ENCODE data around the gene INSIG2. TPM values are rescaled to one million over a fixed set of nuclear protein-coding genes. Genes with fewer than 3 reads are reported as not detected.

Gene INSIG2
- total and polyA plus RNA-seq, 2 of the 8 experiments (the other 6 are each of a cell fraction or from before 2014, with no cell fraction given) = 7.0 to 11.2 TPM

DNA sequence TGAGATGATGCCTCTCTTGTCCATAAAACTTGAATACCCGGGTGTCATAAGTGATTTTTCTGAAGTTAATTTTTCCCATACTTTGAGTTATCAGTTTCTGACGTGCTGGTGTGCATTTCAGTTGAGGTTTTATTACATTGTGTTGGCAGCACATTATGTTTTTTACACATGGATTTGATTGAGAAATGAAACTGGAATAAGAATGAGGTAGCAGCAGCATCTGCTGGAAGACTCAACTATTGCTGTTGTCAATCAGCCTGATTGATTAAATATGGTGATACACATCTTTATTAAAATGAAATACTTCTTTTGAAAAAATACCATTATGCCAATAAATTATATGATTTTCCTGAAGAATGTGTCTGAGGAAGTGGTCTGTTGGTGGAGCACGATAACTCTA, 60.5 kb downstream of the INSIG2 start:
- Histone ChIP-seq H2BK5ac (ENCODE audit: low read depth, low read length) (no peak overlapping the region), H2AFZ (ENCODE audit: low read length) (no peak overlapping the region), H3K36me3 (ENCODE audit: control insufficient read depth in 2 of 4, insufficient read depth in 4 of 4, low read length in 3 of 4) (no peaks in the 10 kb centered on the region), H4K8ac (ENCODE audit: extremely low read depth, insufficient read depth, low read length) (no peak overlapping the region), H2BK20ac (ENCODE audit: low read length) (no peak overlapping the region), H4K91ac (replicated peaks; ENCODE audit: insufficient read length, low read length) (no peak overlapping the region), H3K14ac (ENCODE audit: insufficient read length) (no peak overlapping the region), H3K56ac (replicated peaks; ENCODE audit: insufficient read length, low read depth, low read length) (no peak overlapping the region), H2AK5ac (ENCODE audit: low read depth, low read length) (no peak overlapping the region), H3K18ac (ENCODE audit: extremely low read depth, low read length) (no peak overlapping the region), H3K23me2 (ENCODE audit: low read depth, low read length) (no peaks in the 10 kb centered on the region; the same call in 1 of the 2 replicates), H2BK15ac (ENCODE audit: low read length) (no peak overlapping the region), H3K4me3 (ENCODE audit: extremely low read depth in 1 of 4, insufficient read depth in 2 of 4, low read depth in 3 of 4, low read length in 4 of 4) (no peak overlapping the region), H4K5ac (ENCODE audit: insufficient read length, low read depth, low read length) (no peak overlapping the region), H3K4me1 (replicated peaks in 1 of 4; ENCODE audit: control insufficient read depth in 3 of 4, insufficient read depth in 4 of 4, low read length in 3 of 4) (no peaks in the 10 kb centered on the region), H3K79me2 (ENCODE audit: control insufficient read depth in 1 of 2, insufficient read depth in 2 of 2, low read length in 2 of 2) (no peaks in the 10 kb centered on the region), H4K20me1 (replicated peaks in 1 of 2; ENCODE audit: control insufficient read depth in 1 of 2, insufficient read depth in 2 of 2, low read length in 2 of 2) (peaks cover 0 to 2% of the 10 kb centered on the region in 2 experiments), H3K4me2 (ENCODE audit: insufficient read depth in 1 of 2, low read depth in 2 of 2, low read length in 2 of 2) (no peak overlapping the region), H3K23ac (ENCODE audit: insufficient read length) (no peak overlapping the region), H3K79me1 (ENCODE audit: low read depth, low read length) (no peaks in the 10 kb centered on the region), H3K27me3 (replicated peaks in 1 of 4; ENCODE audit: control insufficient read depth in 3 of 4, extremely low read depth in 1 of 4, insufficient read depth in 3 of 4, low read length in 3 of 4) (no peaks in the 10 kb centered on the region), H3K4ac (replicated peaks; ENCODE audit: insufficient read length, low read depth, low read length) (no peak overlapping the region), H2BK120ac (replicated peaks; ENCODE audit: low read depth, low read length) (no peak overlapping the region), H3K9ac (replicated peaks in 1 of 4; ENCODE audit: extremely low read depth in 1 of 4, low read depth in 3 of 4, low read length in 3 of 4) (no peak overlapping the region), H3K27ac (ENCODE audit: low read depth, low read length) (no peak overlapping the region), H2BK12ac (ENCODE audit: low read depth, low read length) (no peak overlapping the region), H3K9me3 (ENCODE audit: insufficient read depth in 2 of 2, low read depth in 1 of 2, low read length in 1 of 2) (no peaks in the 10 kb centered on the region)
- WGBS, 2 experiments (ENCODE audit: extremely low coverage in 1 of 2, insufficient coverage in 1 of 2, insufficient read length in 1 of 2, insufficient replicate concordance in 2 of 2, low coverage in 1 of 2, low lambda C conversion rate in 2 of 2, missing lambda C conversion rate in 1 of 2) = 85% methylated on average over 3 of the region's 3 CpGs; no CpG with 5 or more reads in 1 of the 2 experiments
- POLR2A ChIA-PET (ENCODE audit: partially characterized antibody) = no interaction called here
- CTCF ChIA-PET (ENCODE audit: partially characterized antibody) = no interaction called here
- TF ChIP-seq SAP30 (IDR thresholded peaks at IDR 0.05; ENCODE audit: insufficient read depth, insufficient replicate concordance, low read length) (no peak), GABPA (IDR thresholded peaks at IDR 0.05; ENCODE audit: borderline replicate concordance, insufficient read depth, low read length) (no peak), YY1 (IDR thresholded peaks at IDR 0.05; ENCODE audit: low read depth, low read length) (no peak), SIRT6 (IDR thresholded peaks at IDR 0.05; ENCODE audit: low read length) (no peak), NANOG (IDR thresholded peaks at IDR 0.05; ENCODE audit: insufficient read depth, low read depth, low read length, poor library complexity, severe bottlenecking) (no peak), RXRA (IDR thresholded peaks at IDR 0.05; ENCODE audit: insufficient read depth, low read depth, low read length) (no peak)
- FAIRE-seq (no peak), DNase-seq (ENCODE audit: low read depth in 1 of 2, low spot score in 2 of 2) (no peak)
